ENCODE measurements around the gene KIAA0040. TPM values are rescaled to one million over a fixed set of nuclear protein-coding genes. Genes with fewer than 3 reads are reported as not detected.
A peak's percentile ranks its signal among the peaks of the same experiment; 100 is the strongest.

Gene KIAA0040
- total RNA-seq, 1 experiment from 2014 or later = 5.0 TPM

DNA sequence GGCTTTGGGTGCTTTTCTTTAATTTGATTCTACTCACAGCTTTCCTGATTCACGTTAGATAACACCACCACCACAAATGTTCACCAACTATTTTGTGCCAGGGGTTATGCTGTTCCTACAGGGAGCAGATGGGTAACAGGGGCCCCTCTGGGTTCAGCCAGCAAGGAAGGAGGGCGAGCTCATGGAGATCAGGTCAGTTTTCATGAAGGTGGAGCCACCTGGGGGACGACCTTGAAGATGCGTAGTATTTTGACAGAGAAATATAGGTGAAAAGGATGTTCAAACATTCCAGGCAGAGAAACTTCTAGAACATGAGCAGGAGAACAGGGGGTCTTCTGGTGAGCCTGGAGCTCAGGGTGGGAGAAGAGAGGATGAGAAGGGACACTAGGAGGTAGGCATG is 28.9 kb downstream of the KIAA0040 start:
- H3K4me2 ChIP-seq (ENCODE audit: insufficient read depth, insufficient read length, low read length) = no peak overlapping the region
- no peak overlapping the region for H3K23ac ChIP-seq (ENCODE audit: insufficient read length, low read depth, low read length)
- no peak overlapping the region for H2BK12ac ChIP-seq (ENCODE audit: insufficient read length, low read depth, low read length)
- no CpG with 5 or more reads among the region's 4 CpGs for WGBS (ENCODE audit: extremely low coverage, insufficient read length, low lambda C conversion rate)
- no peak for DNase-seq
- no peaks in the 10 kb centered on the region for H3K79me2 ChIP-seq (ENCODE audit: insufficient read depth, low read length)
- H2AFZ ChIP-seq (ENCODE audit: low read length) = no peak overlapping the region
- no peak overlapping the region for H3K4me3 Mint-ChIP-seq
- peak; percentile 52; the same call in 2 of the 3 replicates for TF ChIP-seq CTCF (conservative IDR thresholded peaks at IDR 0.05)
- H2BK5ac ChIP-seq (ENCODE audit: insufficient read length, low read length) = no peak overlapping the region
- no peak overlapping the region for H3K4ac ChIP-seq (ENCODE audit: low read depth, low read length)
- no peak overlapping the region for H3K27ac Mint-ChIP-seq
- peaks cover 0 to 9% (median 4%) of the 10 kb centered on the region in 3 experiments; a peak in 4 of 7 replicates for H3K36me3 Mint-ChIP-seq (ENCODE audit: insufficient read depth in 1 of 3, low read depth in 3 of 3)
- H4K8ac ChIP-seq (replicated peaks; ENCODE audit: insufficient read length, low read depth, low read length) = no peak overlapping the region
- no peaks in the 10 kb centered on the region for H3K79me1 ChIP-seq (ENCODE audit: insufficient read depth, low read depth, low read length, poor library complexity, severe bottlenecking)
- H3K9me3 ChIP-seq (ENCODE audit: control insufficient read depth, low read depth, low read length) = no peaks in the 10 kb centered on the region
- H2BK15ac ChIP-seq (ENCODE audit: low read depth, low read length) = no peak overlapping the region
- no peak overlapping the region for H3T11ph ChIP-seq (ENCODE audit: low read length)
- no peak overlapping the region for H3K27ac ChIP-seq (ENCODE audit: insufficient read length, low read depth, low read length)
- no peak overlapping the region for H3K56ac ChIP-seq (ENCODE audit: insufficient read length, low read depth, low read length)
- H3K9ac ChIP-seq (ENCODE audit: extremely low read depth, insufficient read length, low read length) = no peak overlapping the region
- H3K4me1 ChIP-seq (ENCODE audit: insufficient read depth, low read length) = no peaks in the 10 kb centered on the region
- H4K91ac ChIP-seq (ENCODE audit: insufficient read length, low read depth, low read length) = no peak overlapping the region
- H3K23me2 ChIP-seq (ENCODE audit: insufficient read length, low read depth, low read length, poor library complexity, severe bottlenecking) = no peaks in the 10 kb centered on the region
- H3K27me3 ChIP-seq (ENCODE audit: insufficient read depth, low read length) = no peaks in the 10 kb centered on the region
- H2AK5ac ChIP-seq (ENCODE audit: insufficient read length, low read length) = no peak overlapping the region
- no peak overlapping the region for H2BK120ac ChIP-seq (ENCODE audit: low read depth, low read length, poor library complexity, severe bottlenecking)
- H2BK20ac ChIP-seq (ENCODE audit: low read depth, low read length, poor library complexity, severe bottlenecking) = no peak overlapping the region
- no peak overlapping the region for H3K18ac ChIP-seq (ENCODE audit: insufficient read length, low read depth, low read length)
- no peak overlapping the region for H4K5ac ChIP-seq (ENCODE audit: insufficient read length, low read depth, low read length)
- no peaks in the 10 kb centered on the region for H3K27me3 Mint-ChIP-seq (ENCODE audit: low read depth)
- no peaks in the 10 kb centered on the region for H4K20me1 ChIP-seq (ENCODE audit: control insufficient read depth, insufficient read depth, insufficient read length)
- H3K14ac ChIP-seq (ENCODE audit: insufficient read depth, low read length) = no peak overlapping the region
- H3K9me3 Mint-ChIP-seq = no peaks in the 10 kb centered on the region
- peaks cover 2 to 4% of the 10 kb centered on the region in 2 experiments; a peak in 2 of 4 replicates for H3K4me1 Mint-ChIP-seq

Data from H9 (cell line).